Astrocyte of the hippocampus (primary cell): ENCODE measurements around the gene LYPLA2.
"Not testable (repeated sequence)": the region's sequence is repeated elsewhere in the genome, so short reads cannot be mapped to it uniquely, and the experiment has no call there.

Experiments
- DNase-seq: peaks from one replicate; pipeline ENCODE4 v3.0.0; 2011; ENCODE audit warnings: low read depth, low spot score

The LYPLA2 gene

GRCh38 chr1:23779826-23780371, 11.0 kb upstream of the LYPLA2 start:
- peak; percentile 43 for DNase-seq

- not testable (repeated sequence) for DNase-seq
Observed at GRCh38 chr1:23783141-23783540, 7.8 kb upstream of the LYPLA2 start.

- DNase-seq: no peak
Observed at GRCh38 chr1:23784846-23785245, 6.1 kb upstream of the LYPLA2 start.

- DNase-seq: no peak
Observed at GRCh38 chr1:23787701-23788100, 3.2 kb upstream of the LYPLA2 start.

- no peak for DNase-seq
Observed at GRCh38 chr1:23788695-23789094, 2.2 kb upstream of the LYPLA2 start.

- DNase-seq: peak; percentile 63
Observed at GRCh38 chr1:23791516-23792047, 637 bp downstream of the LYPLA2 start.

GRCh38 chr1:23792151-23792945, 1.4 kb downstream of the LYPLA2 start:
- no peak for DNase-seq

- DNase-seq: peak; percentile 87
Observed at GRCh38 chr1:23793018-23793781, 2.3 kb downstream of the LYPLA2 start.

- DNase-seq: no peak
Observed at GRCh38 chr1:23793861-23794731, 3.2 kb downstream of the LYPLA2 start.

- DNase-seq: not testable (repeated sequence)
Observed at GRCh38 chr1:23794732-23795182, 3.8 kb downstream of the LYPLA2 start.

- DNase-seq: no peak
Observed at GRCh38 chr1:23795676-23796465, 4.9 kb downstream of the LYPLA2 start.

- DNase-seq: no peak
Observed at GRCh38 chr1:23796466-23797271, 5.7 kb downstream of the LYPLA2 start.

- DNase-seq: no peak
Observed at GRCh38 chr1:23797478-23798448, 6.8 kb downstream of the LYPLA2 start.

- DNase-seq: no peak
Observed at GRCh38 chr1:23798662-23799142, 7.8 kb downstream of the LYPLA2 start.

- no peak for DNase-seq
Observed at GRCh38 chr1:23799255-23799569, 8.3 kb downstream of the LYPLA2 start.

GRCh38 chr1:23799570-23800399, 8.8 kb downstream of the LYPLA2 start:
- peak; percentile 74 for DNase-seq
